Endothelial cell of umbilical vein (primary cell): ENCODE results near the gene TRMT1. TPM values are rescaled to one million over a fixed set of nuclear protein-coding genes. Genes with fewer than 3 reads are reported as not detected.

Experiments used
- BruUV-seq: library from RNA; stranded (reverse); fragments of 400-500 nt; replicated peaks from 2 replicates; lab custom pipeline; 2021; lab: Mats Ljungman, UMichigan
- CTCF ChIA-PET: fragments of 300-600, 350-600 bp; sonication (Branson Sonifier 250); formaldehyde crosslinking; loops from one replicate; lab custom pipeline; 2021; ENCODE audit warnings: antibody characterized with exemption, inconsistent platforms; lab: Charles Lee
- POLR2A ChIA-PET: fragments of 300-600, 350-600 bp; sonication (Branson Sonifier 250); formaldehyde crosslinking; loops from one replicate; lab custom pipeline; 2021; ENCODE audit warnings: antibody characterized with exemption, inconsistent platforms; lab: Charles Lee
- DNase-seq: peaks from one replicate; pipeline ENCODE4 v3.0.0-alpha.2; 2011; ENCODE audit warnings: low read depth, low spot score
- FAIRE-seq: peaks from 2 replicates; lab custom pipeline; 2011; peaks lifted over from hg19 to GRCh38; lab: Jason Lieb, UNC
- H2AFZ ChIP-seq: 2 replicates; pipeline ENCODE4 v1.6.0; 2012; ENCODE audit warnings: low read depth, low read length, control low read depth, inconsistent platforms
- H3K27ac ChIP-seq: 2 replicates; pipeline ENCODE4 v1.5.1; 2011; ENCODE audit warnings: low read depth, mild to moderate bottlenecking, control low read depth, low read length, moderate library complexity; ENCODE audit not compliant: insufficient read depth
- H3K27me3 ChIP-seq, 2 experiments: 2 replicates each; pipeline versions ENCODE4 v1.6.0 to v1.6.1; 2011; ENCODE audit warnings: low read length in 2 of 2, mixed read lengths in 1 of 2; ENCODE audit not compliant: control insufficient read depth in 2 of 2, insufficient read depth in 2 of 2
- H3K36me3 ChIP-seq, 2 experiments: 2 replicates in 1 of 2; 3 replicates in 1 of 2; pipeline ENCODE4 v1.5.1; 2011; ENCODE audit warnings: low read length in 2 of 2, mild to moderate bottlenecking in 1 of 2, moderate library complexity in 1 of 2; ENCODE audit not compliant: control insufficient read depth in 2 of 2, insufficient read depth in 2 of 2; ENCODE audit errors: extremely low read depth in 1 of 2
- H3K4me1 ChIP-seq: 3 replicates; pipeline ENCODE4 v1.5.1; 2011; ENCODE audit warnings: mild to moderate bottlenecking, low read length; ENCODE audit not compliant: control insufficient read depth, insufficient read depth; ENCODE audit errors: extremely low read depth
- H3K4me2 ChIP-seq: 2 replicates; pipeline ENCODE4 v1.6.1; 2011; ENCODE audit warnings: low read length, control low read depth, mixed read lengths; ENCODE audit not compliant: insufficient read depth
- H3K4me3 ChIP-seq, 3 experiments: fragments of 200-600 bp in 1 of 3; sonication (generic), shearing (Covaris generic) in 1 of 3; replicated peaks in 1 of 3; 2 replicates each; pipeline ENCODE4 v1.5.1; 2011 to 2016; ENCODE audit warnings: control low read depth in 3 of 3, low read length in 3 of 3, mild to moderate bottlenecking in 2 of 3, inconsistent platforms in 1 of 3, low read depth in 1 of 3, moderate library complexity in 1 of 3; ENCODE audit not compliant: insufficient read depth in 1 of 3
- H3K79me2 ChIP-seq: 2 replicates; pipeline ENCODE4 v1.6.0; 2012; ENCODE audit warnings: low read length, inconsistent platforms; ENCODE audit not compliant: control insufficient read depth, insufficient read depth
- H3K9ac ChIP-seq: replicated peaks from 2 replicates; pipeline ENCODE3; 2011; ENCODE audit warnings: low read length, control low read depth; ENCODE audit not compliant: insufficient read depth; ENCODE audit errors: extremely low read depth
- H3K9me1 ChIP-seq: replicated peaks from 3 replicates; pipeline ENCODE4 v1.6.0; 2011; ENCODE audit warnings: mild to moderate bottlenecking, low read length; ENCODE audit not compliant: control insufficient read depth, insufficient read depth; ENCODE audit errors: extremely low read depth
- H3K9me3 ChIP-seq: replicated peaks from 2 replicates; pipeline ENCODE4 v1.5.1; 2012; ENCODE audit warnings: low read length, inconsistent platforms; ENCODE audit not compliant: control insufficient read depth, insufficient read depth
- H4K20me1 ChIP-seq: replicated peaks from 2 replicates; pipeline ENCODE3; 2011; ENCODE audit warnings: mild to moderate bottlenecking, low read length; ENCODE audit not compliant: control insufficient read depth, insufficient read depth; ENCODE audit errors: extremely low read depth
- CTCF ChIP-seq, 2 donors: IDR thresholded peaks; 1 replicate in 1 of 2; 2 replicates in 1 of 2; pipeline ENCODE4 v1.5.1; 2011; ENCODE audit warnings: low read length in 2 of 2, mild to moderate bottlenecking in 2 of 2, moderate library complexity in 2 of 2, control low read depth in 1 of 2, inconsistent platforms in 1 of 2, low read depth in 1 of 2; ENCODE audit not compliant: insufficient read depth in 1 of 2; ENCODE audit errors: extremely low read depth in 1 of 2
- EZH2 ChIP-seq: IDR thresholded peaks from 2 replicates; pipeline ENCODE4 v1.6.1; 2012; ENCODE audit warnings: borderline replicate concordance, low read depth, mild to moderate bottlenecking, moderate library complexity, low read length, inconsistent platforms; ENCODE audit not compliant: severe bottlenecking
- FOS ChIP-seq: IDR thresholded peaks from 2 replicates; pipeline ENCODE4 v1.6.1; 2011; ENCODE audit warnings: mild to moderate bottlenecking, low read length, moderate library complexity, borderline replicate concordance; ENCODE audit not compliant: insufficient read depth
- GATA2 ChIP-seq: IDR thresholded peaks from 2 replicates; pipeline ENCODE4 v1.7.0; 2011; ENCODE audit warnings: low read depth, mild to moderate bottlenecking, moderate library complexity, mixed read lengths, low read length; ENCODE audit not compliant: insufficient read length, insufficient read depth
- JUN ChIP-seq: IDR thresholded peaks from 2 replicates; pipeline ENCODE4 v1.6.1; 2011; ENCODE audit warnings: borderline replicate concordance, low read depth; ENCODE audit not compliant: insufficient read length, insufficient read depth
- MAX ChIP-seq: IDR thresholded peaks from 2 replicates; pipeline ENCODE4 v1.6.1; 2011; ENCODE audit not compliant: insufficient read depth, insufficient read length
- MYC ChIP-seq: IDR thresholded peaks from one replicate; pipeline ENCODE4 v1.6.1; 2011; ENCODE audit warnings: mild to moderate bottlenecking, low read depth, low read length
- POLR2A ChIP-seq: IDR thresholded peaks from 2 replicates; pipeline ENCODE4 v1.6.1; 2012; ENCODE audit warnings: low read depth, mild to moderate bottlenecking, control low read depth, low read length
- POLR2AphosphoS5 ChIP-seq: IDR thresholded peaks from 2 replicates; pipeline ENCODE4 v1.6.1; 2012; ENCODE audit warnings: low read depth, mild to moderate bottlenecking, control low read depth, low read length, moderate library complexity; ENCODE audit not compliant: insufficient read depth
- dilution Hi-C: fragments of 300-500 bp; cut with MboI; formaldehyde crosslinking; loops from one replicate; pipeline ENCODE4 v1.15.0; 2019; ENCODE audit warnings: low sequenced_read_pairs; ENCODE audit not compliant: extremely low pct_ligation_motif_present
- intact Hi-C: fragments of 100-400 bp; cut with micrococcal nuclease; formaldehyde crosslinking; loops from one replicate; pipeline ENCODE4 v1.10.0; 2022
- polyA plus RNA-seq, 4 experiments: library from polyadenylated mRNA; depleted of rRNA in 3 of 4; stranded (reverse) in 3 of 4; unstranded in 1 of 4; fragments of >200 nt; gene quantifications; 2 replicates each; pipeline versions ENCODE4 v1.2.1 to v1.2.3, GENCODE V29; 2011 to 2012; ENCODE audit warnings: missing spikeins in 1 of 4
- total RNA-seq: library from RNA; stranded (reverse); gene quantifications from 2 replicates; pipeline ENCODE4 v1.2.3, GENCODE V29; 2021

Gene TRMT1
- total and polyA plus RNA-seq, 2 donors (not counting 3 experiments of a cell fraction or from before 2014, with no cell fraction given): 46.3 to 53.0 TPM

- no peak overlapping the region for H3K4me2 ChIP-seq
- H3K9ac ChIP-seq: no peak overlapping the region
- DNase-seq (no peak), FAIRE-seq (no peak)
- intact Hi-C loops: no loop called here
- TF ChIP-seq EZH2 (no peak), CTCF (IDR thresholded peaks at IDR 0.05; ENCODE audit: extremely low read depth in 1 of 2, insufficient read depth in 1 of 2, low read depth in 1 of 2, low read length in 2 of 2) (no peak), GATA2 (no peak), POLR2A (no peak), JUN (no peak), POLR2AphosphoS5 (no peak), FOS (no peak), MYC (no peak), MAX (no peak)
- no peaks in the 10 kb centered on the region for H3K9me1 ChIP-seq
- H3K79me2 ChIP-seq: no peaks in the 10 kb centered on the region
- no peak overlapping the region for H2AFZ ChIP-seq
- dilution Hi-C loops: no loop called here
- H3K4me3 ChIP-seq: no peak overlapping the region
- ChIA-PET POLR2A (no interaction called here), CTCF (interaction anchor here (0.6 to 2.2 kb wide), 4 partner anchors 11 to 111 kb away, joined by 3 to 9 read pairs (median 6); no protein-coding TSS in a partner anchor)
- H3K27me3 ChIP-seq: no peaks in the 10 kb centered on the region
- H3K9me3 ChIP-seq: no peaks in the 10 kb centered on the region
- peaks cover 0 to 8% of the 10 kb centered on the region in 2 experiments for H3K36me3 ChIP-seq
- BruUV-seq: no TSS peak
- no peak overlapping the region for H3K27ac ChIP-seq
- no peaks in the 10 kb centered on the region for H3K4me1 ChIP-seq
- H4K20me1 ChIP-seq: no peaks in the 10 kb centered on the region
These were observed 44.2 kb downstream of the TRMT1 start for GRCh38 chr19:13072188-13072908.
